IMR-90 (cell line): Measurements from ENCODE around the gene TBC1D4. TPM values are rescaled to one million over a fixed set of nuclear protein-coding genes. Genes with fewer than 3 reads are reported as not detected.

ENCODE experiments used
- ATAC-seq: fragments of 200-7000 bp; cut with Tn5 transposase; 2 replicates; pipeline ENCODE4 v1.9.1; 2020; ENCODE audit warnings: low read depth, mild to moderate bottlenecking, moderate library complexity
- BruUV-seq: library from RNA; stranded (reverse); fragments of 400-500 nt; replicated peaks from 2 replicates; lab custom pipeline; 2021; lab: Mats Ljungman, UMichigan
- CTCF ChIA-PET: fragments of 300-600 bp; formaldehyde crosslinking; extraction: SDS; loops from one replicate; lab custom pipeline; 2021; ENCODE audit warnings: antibody characterized with exemption; lab: Yijun Ruan, JAX
- POLR2A ChIA-PET: fragments of 300-600 bp; sonication (Branson Sonifier 250); formaldehyde crosslinking; loops from one replicate; lab custom pipeline; 2022; ENCODE audit warnings: antibody characterized with exemption; ENCODE audit not compliant: unreplicated experiment; lab: Charles Lee
- DNase-seq: peaks from one replicate; pipeline ENCODE4 v3.0.0; 2013
- H2AFZ ChIP-seq: replicated peaks from 2 replicates; pipeline ENCODE3; 2013; ENCODE audit warnings: low read length, mild to moderate bottlenecking; ENCODE audit not compliant: poor library complexity
- H2AK5ac ChIP-seq: 2 replicates; pipeline ENCODE4 v1.6.1; 2013; ENCODE audit warnings: low read depth, low read length, inconsistent platforms
- H2AK9ac ChIP-seq: replicated peaks from 2 replicates; pipeline ENCODE3; 2013; ENCODE audit warnings: mild to moderate bottlenecking, low read depth, low read length, moderate library complexity; ENCODE audit not compliant: poor library complexity
- H2BK120ac ChIP-seq: 2 replicates; pipeline ENCODE4 v1.6.1; 2013; ENCODE audit warnings: low read depth, low read length, inconsistent platforms
- H2BK15ac ChIP-seq: 3 replicates; pipeline ENCODE4 v1.6.1; 2013; ENCODE audit warnings: low read depth, low read length, inconsistent platforms
- H2BK20ac ChIP-seq: 2 replicates; pipeline ENCODE4 v1.6.1; 2013; ENCODE audit warnings: low read depth, mild to moderate bottlenecking, inconsistent platforms, low read length, moderate library complexity
- H2BK5ac ChIP-seq: 2 replicates; pipeline ENCODE4 v1.6.1; 2013; ENCODE audit warnings: mild to moderate bottlenecking, low read depth, low read length, inconsistent platforms; ENCODE audit not compliant: poor library complexity, severe bottlenecking
- H3K14ac ChIP-seq: replicated peaks from 2 replicates; pipeline ENCODE4 v1.6.1; 2013; ENCODE audit warnings: low read depth, low read length, inconsistent platforms
- H3K18ac ChIP-seq: 2 replicates; pipeline ENCODE4 v1.6.1; 2013; ENCODE audit warnings: low read depth, low read length, control low read depth
- H3K23ac ChIP-seq: 2 replicates; pipeline ENCODE4 v1.6.1; 2013; ENCODE audit warnings: low read depth, low read length, inconsistent platforms
- H3K27ac ChIP-seq: 2 replicates; pipeline ENCODE4 v1.5.1; 2013; ENCODE audit warnings: mild to moderate bottlenecking, control low read depth, low read length; ENCODE audit not compliant: insufficient read depth
- H3K27me3 ChIP-seq: 2 replicates; pipeline ENCODE4 v1.6.1; 2013; ENCODE audit warnings: low read length; ENCODE audit not compliant: control insufficient read depth, insufficient read depth
- H3K36me3 ChIP-seq: 2 replicates; pipeline ENCODE4 v1.6.1; 2013; ENCODE audit warnings: low read length, mixed read lengths; ENCODE audit not compliant: control insufficient read depth, insufficient read depth
- H3K4ac ChIP-seq: 2 replicates; pipeline ENCODE4 v1.6.1; 2013; ENCODE audit warnings: low read depth, low read length, inconsistent platforms
- H3K4me1 ChIP-seq: 2 replicates; pipeline ENCODE4 v1.6.1; 2013; ENCODE audit warnings: low read length, mixed read lengths; ENCODE audit not compliant: control insufficient read depth, insufficient read depth
- H3K4me2 ChIP-seq: 2 replicates; pipeline ENCODE4 v1.6.1; 2013; ENCODE audit warnings: low read depth, mild to moderate bottlenecking, control low read depth, low read length, moderate library complexity
- H3K4me3 ChIP-seq: 2 replicates; pipeline ENCODE4 v1.5.1; 2013; ENCODE audit warnings: low read depth, mild to moderate bottlenecking, control low read depth, low read length, moderate library complexity; ENCODE audit not compliant: insufficient read depth
- H3K56ac ChIP-seq: 2 replicates; pipeline ENCODE4 v1.6.1; 2013; ENCODE audit warnings: low read length, inconsistent platforms; ENCODE audit not compliant: insufficient read depth; ENCODE audit errors: extremely low read depth
- H3K79me1 ChIP-seq, 2 experiments: 2 replicates each; pipeline ENCODE4 v1.6.1; 2013; ENCODE audit warnings: low read length in 2 of 2, inconsistent platforms in 1 of 2, low read depth in 1 of 2
- H3K9ac ChIP-seq: 2 replicates; pipeline ENCODE4 v1.6.1; 2013; ENCODE audit warnings: low read depth, low read length, control low read depth
- H3K9me1 ChIP-seq: 2 replicates; pipeline ENCODE4 v1.6.1; 2013; ENCODE audit warnings: low read length, inconsistent platforms; ENCODE audit not compliant: insufficient read depth
- H3K9me3 ChIP-seq: 2 replicates; pipeline ENCODE4 v1.6.1; 2013; ENCODE audit warnings: low read length; ENCODE audit not compliant: control insufficient read depth, insufficient read depth
- H4K20me1 ChIP-seq: 2 replicates; pipeline ENCODE4 v1.6.1; 2013; ENCODE audit warnings: low read length, inconsistent platforms; ENCODE audit not compliant: insufficient read depth
- H4K5ac ChIP-seq: 2 replicates; pipeline ENCODE4 v1.6.1; 2013; ENCODE audit warnings: mild to moderate bottlenecking, low read depth, low read length, control low read depth
- H4K8ac ChIP-seq, 2 experiments: 2 replicates each; pipeline ENCODE4 v1.6.1; 2013; ENCODE audit warnings: low read depth in 2 of 2, low read length in 2 of 2, control low read depth in 1 of 2, inconsistent platforms in 1 of 2
- H4K91ac ChIP-seq: 2 replicates; pipeline ENCODE4 v1.6.1; 2013; ENCODE audit warnings: low read depth, low read length, inconsistent platforms; ENCODE audit not compliant: insufficient read depth
- BHLHE40 ChIP-seq: fragments of 150-350 bp; IDR thresholded peaks from 2 replicates; pipeline ENCODE4 v1.6.1; 2016; ENCODE audit warnings: mild to moderate bottlenecking, low read depth, low read length
- CEBPB ChIP-seq: IDR thresholded peaks from 2 replicates; pipeline ENCODE4 v1.6.1; 2012; ENCODE audit warnings: low read depth, low read length, improper control_type of control experiment
- CHD1 ChIP-seq: IDR thresholded peaks from 2 replicates; pipeline ENCODE4 v1.6.1; 2012; ENCODE audit warnings: low read depth, low read length, improper control_type of control experiment
- CTCF ChIP-seq: conservative IDR thresholded peaks from 2 replicates; pipeline ENCODE4 v1.5.1; 2012; ENCODE audit warnings: mild to moderate bottlenecking, low read depth, low read length, improper control_type of control experiment
- ELK1 ChIP-seq: fragments of 150-350 bp; IDR thresholded peaks from 2 replicates; pipeline ENCODE4 v1.6.1; 2016; ENCODE audit warnings: low read depth, mild to moderate bottlenecking, low read length, moderate library complexity, borderline replicate concordance
- FOS ChIP-seq: fragments of 150-350 bp; IDR thresholded peaks from 2 replicates; pipeline ENCODE4 v1.6.1; 2016; ENCODE audit warnings: low read depth, low read length
- MAFK ChIP-seq: IDR thresholded peaks from 2 replicates; pipeline ENCODE4 v1.6.1; 2012; ENCODE audit warnings: low read depth, low read length, improper control_type of control experiment
- MAZ ChIP-seq: IDR thresholded peaks from 2 replicates; pipeline ENCODE4 v1.6.1; 2012; ENCODE audit warnings: low read depth, mild to moderate bottlenecking, low read length, improper control_type of control experiment, moderate library complexity, borderline replicate concordance
- MXI1 ChIP-seq: IDR thresholded peaks from 2 replicates; pipeline ENCODE4 v1.6.1; 2012; ENCODE audit warnings: low read depth, mild to moderate bottlenecking, low read length, moderate library complexity, borderline replicate concordance
- NFE2L2 ChIP-seq: fragments of 150-350 bp; IDR thresholded peaks from 2 replicates; pipeline ENCODE4 v1.6.1; 2016; ENCODE audit warnings: low read depth, mild to moderate bottlenecking, low read length
- POLR2A ChIP-seq: IDR thresholded peaks from 2 replicates; pipeline ENCODE4 v1.6.1; 2012; ENCODE audit warnings: mild to moderate bottlenecking, low read depth, low read length
- RAD21 ChIP-seq: IDR thresholded peaks from 2 replicates; pipeline ENCODE4 v1.6.1; 2012; ENCODE audit warnings: low read length, improper control_type of control experiment
- RCOR1 ChIP-seq: IDR thresholded peaks from 2 replicates; pipeline ENCODE4 v1.6.1; 2012; ENCODE audit warnings: mild to moderate bottlenecking, low read length, improper control_type of control experiment; ENCODE audit not compliant: insufficient replicate concordance
- RFX5 ChIP-seq: IDR thresholded peaks from 2 replicates; pipeline ENCODE4 v1.8.0; 2012; ENCODE audit warnings: low read depth, mild to moderate bottlenecking, low read length, moderate library complexity
- SMC3 ChIP-seq: fragments of 150-350 bp; IDR thresholded peaks from 2 replicates; pipeline ENCODE4 v1.6.1; 2016; ENCODE audit warnings: low read depth, mild to moderate bottlenecking, antibody characterized with exemption, low read length, moderate library complexity
- USF2 ChIP-seq: fragments of 150-350 bp; IDR thresholded peaks from 2 replicates; pipeline ENCODE4 v1.6.1; 2017; ENCODE audit warnings: mild to moderate bottlenecking, antibody characterized with exemption, low read length, low read depth
- WGBS, 2 experiments: methylation state at CpG; one replicate each; pipeline versions ENCODE4 v1.1.5 to v1.1.7; 2013; ENCODE audit warnings: missing lambda C conversion rate in 2 of 2; ENCODE audit not compliant: insufficient read length in 1 of 2; ENCODE audit errors: extremely low coverage in 2 of 2; 5-methylcytosine and 5-hydroxymethylcytosine counted together
- dilution Hi-C: fragments of 300-500 bp; cut with HindIII; formaldehyde crosslinking; loops from one replicate; pipeline ENCODE4 v1.14.3; 2018; ENCODE audit warnings: low sequenced_read_pairs; ENCODE audit not compliant: unreplicated experiment
- in situ Hi-C: fragments of 300-500 bp; cut with MboI; formaldehyde crosslinking; loops from 3 replicates; pipeline ENCODE4 v1.14.3; 2019; ENCODE audit warnings: low sequenced_read_pairs, inconsistent platforms, mixed read lengths
- intact Hi-C: fragments of 100-400 bp; cut with micrococcal nuclease; formaldehyde crosslinking; loops from 2 replicates; pipeline ENCODE4 v1.10.0; 2022
- polyA plus RNA-seq, 3 experiments: library from polyadenylated mRNA; depleted of rRNA; stranded (reverse); fragments of >200 nt; gene quantifications; 2 replicates each; pipeline ENCODE4 v1.2.3, GENCODE V29; 2012; ENCODE audit warnings: low replicate concordance in 1 of 3
- total RNA-seq: library from RNA; depleted of rRNA; stranded (reverse); fragments of >200 nt; gene quantifications from 2 replicates; pipeline ENCODE4 v1.2.3, GENCODE V29; 2012

Gene TBC1D4
- total and polyA plus RNA-seq, 2 of the 4 experiments (the other 2 are of a cell fraction) = 7.5 to 22.8 TPM

GRCh38 chr13:75460644-75461043 lies 21.3 kb downstream of the TBC1D4 start:
- ChIA-PET POLR2A (no interaction called here), CTCF (no interaction called here)
- ATAC-seq (no peak), DNase-seq (no peak)
- peaks cover 2% of the 10 kb centered on the region; the same call in 1 of the 2 replicates for H3K9me3 ChIP-seq
- H3K56ac ChIP-seq = no peak overlapping the region
- H3K9me1 ChIP-seq = peaks cover 5% of the 10 kb centered on the region
- H3K14ac ChIP-seq = no peak overlapping the region
- TF ChIP-seq CTCF (no peak), SMC3 (no peak), RCOR1 (no peak), RAD21 (no peak), ELK1 (no peak), MAZ (no peak), MXI1 (no peak), CEBPB (no peak), CHD1 (no peak), MAFK (no peak), RFX5 (no peak), FOS (no peak), NFE2L2 (no peak), POLR2A (no peak), USF2 (no peak), BHLHE40 (no peak)
- no peak overlapping the region for H4K91ac ChIP-seq
- BruUV-seq = no TSS peak
- no peak overlapping the region for H2AFZ ChIP-seq
- H2AK9ac ChIP-seq = no peak overlapping the region
- no peaks in the 10 kb centered on the region for H3K27me3 ChIP-seq
- H4K20me1 ChIP-seq = no peaks in the 10 kb centered on the region
- no peak overlapping the region for H3K4me3 ChIP-seq
- H3K27ac ChIP-seq = no peak overlapping the region
- no peak overlapping the region for H2BK15ac ChIP-seq
- H3K79me1 ChIP-seq = peaks cover 10 to 12% of the 10 kb centered on the region in 2 experiments; a peak in 2 of 4 replicates
- no peak overlapping the region for H2AK5ac ChIP-seq
- H3K23ac ChIP-seq = no peak overlapping the region
- no peak overlapping the region for H4K5ac ChIP-seq
- H3K4me1 ChIP-seq = no peaks in the 10 kb centered on the region
- H3K18ac ChIP-seq = no peak overlapping the region
- dilution Hi-C loops = no loop called here
- no peaks in the 10 kb centered on the region for H3K36me3 ChIP-seq
- no peak overlapping the region for H2BK120ac ChIP-seq
- H2BK20ac ChIP-seq = no peak overlapping the region
- in situ Hi-C loops = no loop called here
- no CpG with 5 or more reads among the region's 5 CpGs for WGBS, 2 experiments
- H3K4ac ChIP-seq = no peak overlapping the region
- no peak overlapping the region for H2BK5ac ChIP-seq
- intact Hi-C loops = no loop called here
- no peak overlapping the region for H4K8ac ChIP-seq
- H3K9ac ChIP-seq = no peak overlapping the region
- H3K4me2 ChIP-seq = no peak overlapping the region
